ENCODE results near the gene RHOT2.

Gene RHOT2

DNA sequence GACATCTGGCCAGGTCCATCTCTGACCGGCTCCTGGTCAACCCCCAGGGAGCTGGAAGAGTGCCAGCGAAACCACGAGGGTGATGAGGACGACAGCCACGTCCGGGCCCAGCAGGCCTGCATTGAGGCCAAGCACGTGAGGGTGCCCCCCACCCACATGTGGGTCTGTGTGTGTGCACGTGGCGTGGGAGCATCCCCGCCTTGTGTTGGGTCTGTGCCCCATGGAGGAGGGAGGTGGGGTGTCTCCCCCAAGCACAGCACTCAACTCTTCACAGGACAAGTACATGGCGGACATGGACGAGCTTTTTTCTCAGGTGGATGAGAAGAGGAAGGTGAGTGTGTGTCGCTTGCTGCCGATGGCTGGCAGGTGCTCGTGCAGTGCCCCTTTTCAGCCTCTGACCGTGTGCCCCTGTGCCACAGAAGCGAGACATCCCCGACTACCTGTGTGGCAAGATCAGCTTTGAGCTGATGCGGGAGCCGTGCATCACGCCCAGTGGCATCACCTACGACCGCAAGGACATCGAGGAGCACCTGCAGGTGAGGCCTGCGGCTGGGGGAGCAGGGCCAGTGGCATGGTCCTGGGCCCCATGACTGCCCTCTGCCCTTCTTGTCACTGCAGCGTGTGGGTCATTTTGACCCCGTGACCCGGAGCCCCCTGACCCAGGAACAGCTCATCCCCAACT lies 14.0 kb downstream of the RHOT2 start:
- TF ChIP-seq GATA2 (IDR thresholded peaks at IDR 0.05; ENCODE audit: low read depth, low read length), result no peak
- TF ChIP-seq GATA3 (IDR thresholded peaks at IDR 0.05; ENCODE audit: low read depth, low read length), result no peak

DNA sequence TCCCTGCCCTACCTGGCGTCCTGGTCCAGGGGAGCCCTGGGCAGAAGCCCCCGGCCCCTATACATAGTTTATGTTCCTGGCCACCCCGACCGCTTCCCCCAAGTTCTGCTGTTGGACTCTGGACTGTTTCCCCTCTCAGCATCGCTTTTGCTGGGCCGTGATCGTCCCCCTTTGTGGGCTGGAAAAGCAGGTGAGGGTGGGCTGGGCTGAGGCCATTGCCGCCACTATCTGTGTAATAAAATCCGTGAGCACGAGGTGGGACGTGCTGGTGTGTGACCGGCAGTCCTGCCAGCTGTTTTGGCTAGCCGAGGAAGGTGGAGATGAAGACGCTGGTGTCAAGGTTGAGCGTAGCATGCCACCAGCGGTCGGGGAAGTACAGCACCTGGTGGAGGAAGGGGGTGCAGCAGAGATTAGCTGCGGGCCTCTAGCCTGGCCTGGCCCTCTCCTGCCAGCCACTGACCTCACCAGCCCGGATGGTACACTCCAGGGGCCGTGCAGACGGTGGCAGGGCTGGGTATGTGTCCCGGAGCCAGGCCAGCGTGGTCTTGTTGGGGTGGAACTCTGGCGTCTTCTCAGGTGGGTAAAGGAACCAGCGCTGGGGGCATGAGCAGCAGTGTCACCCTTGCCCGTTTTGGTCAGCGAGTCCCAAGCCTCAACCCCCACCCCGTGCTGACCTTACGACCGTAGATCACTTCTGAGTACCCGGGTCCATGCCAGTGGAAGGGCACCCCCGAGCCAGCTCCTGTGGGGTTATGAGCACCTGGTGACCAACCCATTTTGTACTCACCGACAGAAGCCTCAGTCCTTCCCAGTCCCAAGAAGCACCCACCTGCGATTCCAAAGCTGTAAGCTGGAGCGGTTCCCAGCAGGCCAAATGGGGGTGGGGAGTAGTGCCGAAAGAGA lies 14.8 kb downstream of the RHOT2 start:
- TF ChIP-seq GATA3 (IDR thresholded peaks at IDR 0.05; ENCODE audit: low read depth, low read length), result no peak
- no peak for TF ChIP-seq GATA2 (IDR thresholded peaks at IDR 0.05; ENCODE audit: low read depth, low read length)

DNA sequence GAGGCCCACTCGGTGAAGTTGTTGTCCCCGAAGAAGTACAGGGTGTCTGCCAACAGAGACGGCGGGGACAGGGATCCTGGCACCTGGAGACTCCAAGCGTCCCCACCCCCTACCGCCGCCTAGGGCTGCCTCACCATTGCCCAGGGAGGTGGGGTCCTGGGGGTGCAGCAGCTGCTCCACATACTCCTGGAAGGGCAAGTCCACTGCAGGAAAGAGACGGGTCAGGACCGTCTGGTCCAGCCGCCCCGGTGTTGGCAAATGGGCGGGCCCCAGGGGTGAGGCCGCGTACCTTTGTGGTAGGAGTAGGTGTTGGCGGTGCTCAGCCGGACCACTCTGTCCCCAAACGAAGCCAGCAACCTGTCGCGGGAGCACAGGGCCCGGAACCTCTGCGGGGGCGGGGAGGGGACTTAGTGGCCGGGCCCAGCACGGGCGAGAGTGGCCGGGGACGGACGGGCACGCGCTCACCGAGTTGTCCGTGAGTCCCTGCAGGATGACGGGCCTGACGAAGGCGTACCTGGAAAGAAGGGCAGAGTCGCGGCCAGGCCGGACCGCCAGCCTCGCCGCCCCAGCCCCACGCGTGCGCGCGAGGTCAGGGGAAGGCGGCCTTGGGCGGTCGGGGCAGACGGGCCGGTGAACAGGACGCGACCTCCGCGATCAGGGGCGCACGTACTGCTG lies 15.6 kb downstream of the RHOT2 start:
- no peak for TF ChIP-seq GATA3 (IDR thresholded peaks at IDR 0.05; ENCODE audit: low read depth, low read length)
- TF ChIP-seq GATA2 (IDR thresholded peaks at IDR 0.05; ENCODE audit: low read depth, low read length), result no peak

DNA sequence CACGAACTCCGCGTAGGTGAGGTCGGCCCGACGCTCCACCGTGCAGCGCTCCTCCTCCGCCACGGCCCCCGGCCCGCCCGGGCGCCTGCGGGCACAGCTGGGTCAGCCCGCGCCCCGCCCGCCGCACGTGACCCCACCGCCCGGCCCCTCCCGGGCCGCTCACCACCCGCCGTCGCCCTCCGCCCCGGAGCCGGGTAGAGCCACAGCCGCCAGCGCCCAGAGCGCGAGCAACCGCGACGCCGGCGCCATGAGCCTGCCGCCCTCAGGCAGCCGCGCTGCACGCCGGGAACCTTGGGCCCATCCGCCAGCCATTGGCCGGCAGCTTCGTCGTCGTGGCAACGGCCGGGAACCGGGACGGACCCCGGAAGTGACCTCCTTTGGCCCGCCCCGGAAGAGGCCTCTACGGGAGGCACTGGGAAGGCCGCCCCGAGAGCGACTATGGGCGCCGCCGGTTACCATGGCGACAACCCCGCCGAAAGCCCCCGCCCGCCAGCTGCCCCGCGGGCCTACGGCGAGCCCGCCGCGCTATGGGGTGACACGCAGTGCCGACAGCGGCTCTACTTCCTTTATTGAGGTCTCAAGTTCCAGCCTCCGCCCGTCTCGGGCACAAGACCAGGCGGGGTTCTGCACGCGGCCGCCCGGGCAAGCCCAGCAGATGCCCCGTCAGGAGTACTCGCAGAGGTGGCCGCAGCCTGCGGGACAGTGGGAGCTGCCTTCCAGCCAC lies 16.3 kb downstream of the RHOT2 start, which contains the start of gene JMJD8:
JMJD8 (minus strand) TSS at position 264 of the 724 bp plus-strand sequence; CDS start at position 249, 15 bp downstream.
- TF ChIP-seq GATA2 (IDR thresholded peaks at IDR 0.05; ENCODE audit: low read depth, low read length), result no peak
- TF ChIP-seq GATA3 (IDR thresholded peaks at IDR 0.05; ENCODE audit: low read depth, low read length), result no peak

DNA sequence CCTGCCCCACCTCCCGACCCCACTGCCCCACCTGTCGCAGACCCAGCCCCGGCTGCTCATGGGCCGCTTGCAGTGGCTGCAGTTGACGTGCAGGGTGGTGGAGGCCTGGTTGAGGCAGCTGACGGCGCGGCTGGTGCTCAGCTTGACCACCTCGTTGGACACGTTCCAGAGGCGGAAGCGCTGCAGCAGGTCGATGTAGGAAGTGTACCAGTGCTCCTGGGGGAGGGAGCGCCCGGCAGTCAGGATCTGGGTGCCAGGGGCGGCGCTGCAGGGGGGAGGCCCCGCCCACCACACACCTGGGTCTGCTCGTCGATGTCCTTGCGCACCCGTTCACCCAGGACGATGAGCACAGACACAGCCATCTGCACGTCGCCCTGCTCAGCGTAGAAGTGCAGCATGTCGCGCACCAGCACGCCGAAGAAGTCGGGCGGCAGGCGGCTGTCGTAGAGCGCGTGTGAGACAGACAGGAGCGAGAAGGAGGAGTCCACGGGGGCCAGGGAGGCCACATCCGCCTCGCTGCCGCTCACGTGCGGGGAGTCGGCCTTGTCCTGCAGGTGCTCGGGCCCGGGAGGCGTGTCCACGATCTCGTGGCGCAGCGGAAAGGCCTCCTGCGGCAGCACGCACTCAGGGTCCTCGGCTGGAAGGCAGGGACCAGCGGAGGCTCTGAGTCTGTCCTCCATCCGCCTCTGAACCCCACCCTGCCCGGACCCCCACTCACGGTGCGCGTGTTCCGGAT lies 17.2 kb downstream of the RHOT2 start:
- TF ChIP-seq GATA2 (IDR thresholded peaks at IDR 0.05; ENCODE audit: low read depth, low read length) (no peak), GATA3 (IDR thresholded peaks at IDR 0.05; ENCODE audit: low read depth, low read length) (no peak)

DNA sequence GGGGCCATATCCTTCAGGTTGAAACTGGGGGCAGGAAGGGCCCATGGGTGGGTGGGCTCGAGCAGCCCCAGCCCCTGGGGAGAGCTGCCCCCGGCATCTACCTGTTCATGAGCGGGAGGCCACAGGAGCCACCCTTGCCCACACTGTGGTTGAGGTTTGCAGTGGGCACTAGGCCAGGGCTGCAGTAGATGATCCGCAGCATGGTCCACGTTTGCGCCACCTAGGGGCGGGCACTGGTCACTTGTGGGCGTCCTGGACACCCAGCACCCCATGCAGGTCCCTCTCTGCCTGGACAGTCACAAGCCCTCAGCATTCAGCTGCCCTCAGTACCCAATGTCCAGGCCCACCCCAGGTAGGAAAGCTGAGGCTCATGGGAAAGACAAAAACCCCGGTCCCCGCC lies 18.0 kb downstream of the RHOT2 start:
- no peak for TF ChIP-seq GATA2 (IDR thresholded peaks at IDR 0.05; ENCODE audit: low read depth, low read length)
- TF ChIP-seq GATA3 (IDR thresholded peaks at IDR 0.05; ENCODE audit: low read depth, low read length), result no peak

DNA sequence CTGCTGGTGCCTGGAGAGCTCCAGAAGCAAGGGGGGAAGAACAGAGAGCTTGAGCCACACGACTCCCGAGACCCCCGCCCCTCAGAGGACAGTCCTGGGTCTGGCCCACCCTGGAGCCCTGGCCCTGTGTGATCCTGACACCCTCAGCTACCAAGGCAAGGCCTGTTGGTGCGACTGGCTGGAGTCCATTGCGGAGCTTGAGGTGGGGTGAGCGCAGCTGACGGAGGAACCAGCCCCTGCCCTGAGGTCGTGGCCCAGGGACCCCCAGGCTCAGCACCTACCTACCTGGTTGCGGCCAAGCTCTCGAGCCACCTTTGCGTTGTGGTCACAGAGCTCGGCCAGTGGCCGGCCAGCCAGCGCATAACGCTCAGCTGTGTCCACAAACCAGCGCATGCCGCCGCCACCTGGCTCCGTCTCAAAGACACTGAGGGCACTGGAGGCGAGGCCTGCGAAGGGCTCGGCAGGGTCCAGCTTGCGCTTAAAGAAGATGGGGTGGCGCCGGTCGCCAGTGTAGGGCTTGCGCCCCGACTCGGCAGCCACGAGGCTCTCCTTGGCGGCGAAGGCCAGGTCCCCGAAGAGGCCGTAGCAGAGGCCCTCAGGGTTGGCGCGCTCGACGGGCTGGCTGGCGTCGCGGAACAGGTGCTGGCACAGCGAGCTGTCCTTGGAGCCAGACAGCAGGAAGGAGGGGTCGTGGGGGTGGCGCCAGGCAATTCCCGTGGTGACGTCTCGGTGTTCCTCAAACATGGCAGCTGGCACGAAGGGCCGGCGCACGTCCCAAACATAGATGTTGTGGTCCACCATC lies 18.7 kb downstream of the RHOT2 start:
- no peak for TF ChIP-seq GATA3 (IDR thresholded peaks at IDR 0.05; ENCODE audit: low read depth, low read length)
- TF ChIP-seq GATA2 (IDR thresholded peaks at IDR 0.05; ENCODE audit: low read depth, low read length), result no peak

DNA sequence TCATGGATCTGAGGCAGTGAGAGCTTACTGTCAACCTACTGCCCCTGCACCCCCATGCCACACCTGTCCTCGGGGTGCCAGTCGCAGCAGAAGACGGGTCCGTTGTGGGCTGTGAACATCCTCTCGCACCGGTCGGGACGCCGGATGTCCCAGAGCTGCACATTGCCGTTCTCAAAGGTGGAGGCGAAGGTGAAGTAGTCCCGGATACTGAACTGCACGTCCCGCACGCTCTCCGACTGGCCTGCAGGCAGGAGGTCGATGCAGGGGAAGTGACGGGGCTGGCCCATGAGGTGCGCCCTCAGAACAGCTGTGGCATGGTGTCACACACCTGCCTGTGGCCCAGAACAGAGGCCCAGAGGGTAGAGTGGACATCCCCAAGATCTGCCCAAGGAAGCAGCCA lies 19.6 kb downstream of the RHOT2 start:
- TF ChIP-seq GATA3 (IDR thresholded peaks at IDR 0.05; ENCODE audit: low read depth, low read length) (no peak), GATA2 (IDR thresholded peaks at IDR 0.05; ENCODE audit: low read depth, low read length) (no peak)

DNA sequence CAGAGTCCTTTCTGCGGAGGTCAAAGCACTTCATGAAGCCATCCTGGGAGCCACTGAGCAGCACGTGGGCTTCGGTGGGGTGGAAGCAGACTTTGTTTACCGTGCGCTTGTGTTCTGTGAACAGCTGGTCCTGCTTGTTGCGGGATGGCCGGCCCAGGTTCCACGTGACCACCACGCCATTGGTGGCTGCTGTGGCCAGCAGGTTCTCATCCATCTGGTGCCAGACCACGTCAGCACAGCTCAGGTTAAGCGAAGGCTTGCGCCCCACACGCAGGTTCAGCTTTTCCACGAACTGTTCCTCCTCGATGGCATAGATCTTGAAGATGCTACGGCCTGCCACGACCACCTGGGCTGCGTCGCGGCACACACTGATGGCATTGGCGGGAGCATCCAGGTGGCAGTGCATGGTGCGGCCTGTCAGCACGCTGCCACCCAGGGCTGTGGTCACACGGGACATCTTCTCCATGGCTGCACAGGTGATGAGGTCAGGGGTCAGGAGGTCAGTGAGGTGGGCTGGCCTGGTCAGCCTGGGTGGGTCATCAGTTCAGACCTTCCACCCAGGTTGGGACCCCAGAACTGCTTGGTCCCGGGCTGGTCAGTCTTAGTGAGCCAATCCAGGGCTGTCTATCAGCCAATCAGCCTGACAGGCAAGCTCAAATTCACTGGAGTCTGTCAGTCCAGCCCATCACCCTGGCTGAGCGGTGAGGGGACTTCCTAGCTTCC lies 21.4 kb downstream of the RHOT2 start:
- no peak for TF ChIP-seq GATA3 (IDR thresholded peaks at IDR 0.05; ENCODE audit: low read depth, low read length)
- TF ChIP-seq GATA2 (IDR thresholded peaks at IDR 0.05; ENCODE audit: low read depth, low read length), result no peak

DNA sequence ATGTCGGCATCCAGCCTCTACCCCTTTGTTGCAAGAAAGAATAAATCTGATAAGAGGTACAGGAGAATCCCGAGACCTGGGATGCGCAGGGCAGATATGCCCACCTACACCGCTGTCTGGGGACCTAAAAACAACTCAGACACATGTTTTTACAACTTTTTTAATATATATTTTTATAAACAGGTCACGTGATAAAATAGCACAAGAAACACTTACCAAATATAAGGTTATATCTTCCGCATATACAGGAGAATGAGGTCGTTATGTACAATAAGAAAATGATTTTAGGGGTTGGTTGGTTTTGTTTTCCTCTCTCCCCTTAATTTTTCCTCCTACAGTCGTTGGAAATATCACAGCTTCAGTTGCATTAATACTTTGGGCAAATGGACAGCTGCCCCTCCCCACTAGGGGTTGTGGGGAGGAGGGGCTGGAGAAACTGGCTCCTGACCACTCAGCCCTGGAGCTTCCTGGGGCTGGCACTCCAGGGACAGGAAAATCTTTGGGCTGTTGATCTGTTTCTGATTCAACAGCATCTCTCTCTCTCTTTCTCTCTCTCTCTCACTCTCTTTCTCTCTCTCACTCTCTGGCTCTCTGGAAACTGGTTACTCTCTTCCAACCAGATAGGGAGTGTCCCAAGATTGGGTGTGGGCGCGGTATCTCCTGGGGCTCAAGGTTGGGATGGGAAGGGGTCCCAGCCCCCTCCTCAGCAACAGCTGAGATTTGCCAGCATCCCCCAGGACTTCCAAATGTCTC lies 24.6 kb downstream of the RHOT2 start:
- no peak for TF ChIP-seq GATA3 (IDR thresholded peaks at IDR 0.05; ENCODE audit: low read depth, low read length)
- no peak for TF ChIP-seq GATA2 (IDR thresholded peaks at IDR 0.05; ENCODE audit: low read depth, low read length)

DNA sequence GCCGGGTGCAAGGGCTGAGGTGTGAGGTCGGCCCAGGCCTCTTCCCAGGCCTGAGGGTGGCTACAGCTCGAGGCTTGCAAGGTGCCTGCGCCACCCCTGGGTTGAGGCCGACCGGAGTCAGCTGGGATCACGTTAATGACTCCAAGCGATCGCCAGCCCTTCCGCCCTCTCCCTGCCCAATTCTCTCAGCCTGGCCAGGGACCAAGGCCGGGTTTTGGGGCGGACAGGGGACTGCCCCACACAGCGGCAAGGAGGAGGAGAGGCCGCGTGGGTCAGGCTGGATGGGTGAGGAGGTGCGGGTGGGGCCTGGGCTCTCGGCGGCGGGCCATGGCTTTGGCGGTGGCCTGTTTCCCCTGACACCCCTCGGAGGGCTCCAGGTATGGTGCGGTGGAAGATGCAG lies 25.4 kb downstream of the RHOT2 start:
- TF ChIP-seq GATA3 (IDR thresholded peaks at IDR 0.05; ENCODE audit: low read depth, low read length) (no peak), GATA2 (IDR thresholded peaks at IDR 0.05; ENCODE audit: low read depth, low read length) (no peak)
